Effector CD4-positive, alpha-beta T cell (primary cell): Measurements from ENCODE around the gene CELSR2.

ENCODE experiments used
- DNase-seq: peaks from one replicate; pipeline ENCODE4 v3.0.0-alpha.2; 2020

The CELSR2 gene

DNA sequence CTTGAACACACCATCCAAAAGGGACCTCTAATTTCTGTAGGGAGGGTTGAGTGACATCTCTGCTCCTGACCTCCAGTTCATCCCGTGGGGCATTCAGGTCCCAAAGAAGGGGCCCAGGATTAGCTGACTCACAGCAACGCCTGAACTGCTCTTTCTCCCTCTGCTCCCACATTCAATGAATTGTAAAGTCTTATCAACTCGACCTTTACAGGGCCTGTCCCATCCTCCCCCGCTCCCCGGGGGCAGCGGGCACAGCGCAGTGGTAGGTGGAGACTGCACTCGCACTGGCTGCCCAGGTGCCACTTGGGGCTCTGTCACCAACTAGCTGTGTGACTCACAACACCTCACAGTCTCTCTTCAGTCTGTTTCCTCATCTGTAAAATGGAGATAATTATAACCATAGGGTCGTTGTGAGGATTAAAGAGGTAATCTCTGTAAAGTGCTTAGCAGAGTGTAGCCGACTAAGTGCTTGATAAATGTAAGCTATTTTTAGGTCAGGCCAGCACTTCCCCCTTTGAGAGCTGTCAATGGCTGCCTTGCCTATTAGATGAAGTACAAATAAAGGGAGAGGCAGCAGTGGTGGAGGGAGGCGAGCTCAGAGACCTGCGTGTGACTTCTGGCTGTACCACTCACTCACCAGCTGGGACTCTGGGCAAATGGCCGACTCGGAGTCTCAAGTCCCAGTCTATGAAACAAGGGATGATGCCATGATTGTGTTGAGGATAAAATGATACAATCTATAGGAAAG is 58.1 kb downstream of the CELSR2 start:
- DNase-seq = no peak

DNA sequence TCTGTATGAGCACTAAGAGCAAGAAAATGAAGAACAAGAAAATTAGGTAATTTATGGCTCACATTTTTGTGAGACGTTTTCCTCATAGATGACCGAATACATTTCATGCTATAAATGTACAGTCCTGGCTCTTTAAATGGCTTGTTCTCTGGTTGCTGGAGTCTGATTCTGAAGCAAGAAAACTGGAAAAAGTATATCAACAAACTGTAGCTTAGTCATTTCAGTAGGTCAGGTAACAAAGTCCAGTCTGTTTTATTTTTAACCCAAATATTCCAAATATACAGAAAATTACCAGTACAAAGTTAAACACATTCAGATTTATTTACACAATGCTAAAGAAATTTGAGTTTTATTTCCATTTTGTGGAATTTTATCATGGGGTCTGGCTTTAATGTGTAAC is 60.0 kb downstream of the CELSR2 start:
- DNase-seq = no peak

DNA sequence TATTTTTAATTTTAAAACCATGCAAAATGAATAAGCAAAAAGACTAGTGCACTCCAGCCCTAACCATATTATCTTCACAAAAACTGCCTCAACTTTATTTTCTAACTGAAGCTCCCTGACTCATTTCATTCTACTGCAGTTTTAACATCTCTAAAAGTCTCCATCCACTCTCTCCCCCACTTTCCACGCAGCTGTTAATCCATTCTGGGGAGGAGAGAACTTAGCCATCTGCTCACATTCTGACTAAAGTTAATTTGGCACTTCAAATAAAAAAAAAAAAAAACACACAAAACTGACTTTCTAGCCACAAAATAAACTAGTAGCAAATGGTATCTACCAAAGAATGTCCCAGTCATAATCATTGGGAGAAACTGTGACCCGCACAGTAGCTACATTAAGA is 62.9 kb downstream of the CELSR2 start:
- DNase-seq = no peak

DNA sequence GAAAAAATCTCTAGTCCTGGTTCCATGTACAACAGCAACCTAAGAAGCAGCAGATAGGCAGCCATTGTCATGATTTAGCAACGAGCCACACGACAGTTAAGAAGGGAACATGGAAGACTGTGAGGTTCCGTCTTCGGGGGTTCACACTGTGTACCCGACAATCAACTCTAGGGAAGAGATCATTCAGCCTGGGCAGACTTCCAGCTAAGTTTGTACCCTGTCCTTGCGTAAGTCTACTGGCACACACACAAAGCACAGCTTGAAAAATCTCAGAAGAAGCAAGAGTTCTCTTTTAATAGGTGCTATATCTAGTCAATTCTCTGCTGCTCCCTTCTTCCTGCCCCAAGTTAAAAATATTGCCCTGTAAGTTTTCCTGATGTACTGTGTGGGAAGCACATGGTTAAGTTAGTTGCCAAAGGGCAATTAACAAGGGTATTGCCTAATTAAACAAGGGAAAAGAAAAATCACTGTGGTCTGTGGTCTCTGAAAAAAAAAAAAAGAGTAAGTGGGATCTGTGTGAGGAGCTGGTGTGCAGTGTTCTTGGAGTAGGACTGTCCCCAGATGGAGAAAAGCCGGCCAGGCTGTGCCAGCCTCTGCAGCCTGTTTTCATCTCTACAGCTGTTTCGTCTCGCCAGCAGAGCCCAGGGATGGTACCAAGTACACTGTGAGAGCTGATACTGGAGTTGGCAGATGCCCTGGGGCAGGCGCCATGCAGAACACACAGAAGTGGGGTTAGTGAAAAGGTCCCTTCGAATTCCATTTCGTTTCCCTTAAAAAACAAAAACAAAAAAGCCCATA is 63.8 kb downstream of the CELSR2 start:
- no peak for DNase-seq

DNA sequence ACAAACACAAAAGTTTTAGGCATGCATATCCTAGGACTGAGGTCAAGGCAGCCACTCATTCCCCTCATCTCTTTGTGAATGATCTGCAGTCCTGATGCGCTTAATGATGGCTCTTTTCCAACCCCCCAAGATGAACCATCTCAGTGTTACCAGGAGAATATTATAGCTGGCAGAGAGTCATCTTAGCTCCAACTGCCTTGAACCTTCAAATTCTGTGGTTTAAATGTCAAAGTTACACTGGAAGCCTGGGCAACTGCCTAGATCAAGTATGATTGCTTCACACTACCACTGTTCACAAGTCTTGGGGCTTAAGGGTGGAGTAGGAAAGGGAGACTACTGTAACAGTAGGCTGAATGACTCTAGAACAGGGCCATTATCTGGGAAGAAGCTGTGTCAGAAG is 65.5 kb downstream of the CELSR2 start:
- no peak for DNase-seq

DNA sequence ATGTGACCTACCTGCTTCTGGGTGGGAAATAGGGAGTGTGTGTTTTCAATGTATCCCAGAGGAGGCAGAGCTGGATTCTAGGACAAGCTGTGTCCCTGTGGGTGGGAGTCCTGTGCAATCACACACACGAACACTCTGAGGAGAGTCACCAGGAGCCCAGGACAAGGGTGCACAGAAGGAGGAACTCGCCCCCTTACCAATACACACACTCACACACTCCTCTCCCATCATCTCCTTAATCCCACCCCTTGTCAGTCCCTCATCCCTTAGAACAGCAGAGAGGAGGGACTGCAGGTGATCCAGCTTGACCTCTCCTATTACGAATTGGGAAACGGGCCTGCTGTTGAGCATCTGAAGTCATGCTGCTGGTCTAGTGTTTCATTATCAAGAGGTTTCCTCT is 65.9 kb downstream of the CELSR2 start:
- DNase-seq = no peak

DNA sequence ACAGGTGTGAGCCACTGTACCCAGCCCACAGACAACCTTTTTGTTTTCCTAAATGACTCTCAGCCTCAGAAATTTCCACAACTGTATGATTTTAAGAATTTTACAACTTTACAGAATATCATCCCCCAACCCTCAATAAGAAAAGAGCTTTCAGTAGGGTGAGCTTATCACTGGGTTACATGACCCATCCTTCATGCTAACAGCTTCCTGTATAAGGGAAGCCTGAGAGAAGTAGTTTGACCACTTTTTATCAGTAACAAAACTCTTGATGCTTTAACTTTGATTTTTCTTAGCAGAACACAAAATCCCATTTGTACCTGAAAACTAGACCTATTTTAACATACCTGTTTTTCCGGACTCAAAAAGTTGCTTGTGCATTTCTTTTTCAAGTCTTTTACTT is 67.2 kb downstream of the CELSR2 start:
- DNase-seq = no peak

DNA sequence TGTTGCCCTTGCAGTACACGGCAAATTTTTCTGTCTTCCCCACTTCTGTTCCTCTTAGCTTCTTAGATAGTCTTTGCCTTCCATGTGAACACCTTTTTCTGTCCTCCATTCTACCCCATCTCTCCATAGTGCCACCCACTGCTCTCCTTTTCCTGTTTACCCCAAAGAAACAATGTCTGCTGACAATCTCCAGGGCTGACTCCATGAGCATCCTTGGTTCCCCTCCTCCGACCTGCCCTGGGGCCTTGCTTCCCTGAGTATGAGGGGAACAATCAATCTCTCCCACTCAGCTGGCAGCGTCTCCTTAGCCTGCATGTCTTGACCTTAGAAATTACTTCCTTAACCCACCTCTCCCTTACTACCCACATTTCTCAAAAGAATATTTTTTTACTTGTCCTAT is 69.8 kb downstream of the CELSR2 start:
- no peak for DNase-seq

DNA sequence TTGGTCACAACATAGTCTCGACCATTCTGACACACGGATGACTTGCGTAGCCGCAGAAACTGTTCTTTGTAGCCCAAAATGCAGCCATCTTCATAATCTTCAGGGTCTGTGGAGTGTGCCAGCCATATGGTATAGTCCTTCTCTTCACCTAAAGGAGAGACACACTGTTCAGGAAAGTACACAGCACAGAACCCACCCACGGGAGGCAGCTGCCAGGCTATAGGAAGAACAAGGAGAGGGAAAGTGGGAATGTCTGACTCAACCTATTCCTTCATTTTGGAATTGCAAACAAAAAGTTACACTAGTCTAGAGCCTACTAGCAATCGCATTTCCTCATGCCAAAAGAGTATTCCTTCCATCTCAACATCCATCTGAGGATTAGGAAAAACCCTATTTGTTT is 73.6 kb downstream of the CELSR2 start:
- no peak for DNase-seq
